Uterus (tissue), 4 donors: ENCODE measurements around the gene LSAMP. TPM values are rescaled to one million over a fixed set of nuclear protein-coding genes. Genes with fewer than 3 reads are reported as not detected.

Experiments used
- DNase-seq, 2 donors: peaks; one replicate each; pipeline ENCODE4 v3.0.0-alpha.2; 2019 to 2020
- H3K27ac ChIP-seq, 2 donors: fragments of 200-600 bp; sonication (generic); 1 replicate in 1 of 2; 2 replicates in 1 of 2; pipeline ENCODE4 v1.5.1; 2016 to 2018
- H3K27me3 ChIP-seq, 2 donors: fragments of 200-600 bp; sonication (generic); one replicate each; pipeline ENCODE4 v1.5.1; 2018 to 2019; ENCODE audit warnings: control low read depth in 1 of 2
- H3K36me3 ChIP-seq, 2 donors: fragments of 200-600 bp; sonication (generic); one replicate each; pipeline ENCODE4 v1.5.1; 2019; ENCODE audit warnings: control low read depth in 1 of 2
- H3K4me1 ChIP-seq, 2 donors: fragments of 200-600 bp; sonication (generic); one replicate each; pipeline ENCODE4 v1.5.1; 2018 to 2019; ENCODE audit warnings: control low read depth in 1 of 2
- H3K4me3 ChIP-seq, 2 donors: fragments of 200-600 bp; sonication (generic); 1 replicate in 1 of 2; 2 replicates in 1 of 2; pipeline ENCODE4 v1.5.1; 2018 to 2019; ENCODE audit warnings: mild to moderate bottlenecking in 1 of 2
- H3K9me3 ChIP-seq, 2 donors: fragments of 200-600 bp; sonication (generic); one replicate each; pipeline ENCODE4 v1.5.1; 2019; ENCODE audit warnings: control low read depth in 1 of 2
- CTCF ChIP-seq, 4 experiments: fragments of 200-600 bp in 2 of 4; fragments of 450-650 bp in 2 of 4; sonication (generic) in 2 of 4; IDR thresholded peaks; one replicate each; pipeline ENCODE4 v1.5.1; 2016 to 2019; ENCODE audit warnings: antibody characterized with exemption in 4 of 4, mild to moderate bottlenecking in 2 of 4, moderate library complexity in 1 of 4
- POLR2A ChIP-seq, 2 donors: fragments of 450-650 bp; IDR thresholded peaks; one replicate each; pipeline ENCODE4 v1.6.1; 2016; ENCODE audit warnings: antibody characterized with exemption in 2 of 2, mild to moderate bottlenecking in 1 of 2, moderate library complexity in 1 of 2
- intact Hi-C: fragments of 100-400 bp; cut with DNase I; formaldehyde crosslinking; loops from one replicate; pipeline ENCODE4 v1.15.1; 2023; ENCODE audit warnings: low total_unique reads
- total RNA-seq, 4 donors: library from RNA; depleted of rRNA in 3 of 4; stranded (reverse); fragments of >200 nt in 3 of 4; gene quantifications; one replicate each; pipeline versions ENCODE4 v1.1.0 to v1.2.4, GENCODE V29; 2014 to 2023
- donor health status: DM: yes; HTN: yes; CAD: no.

Gene LSAMP
- total RNA-seq, 4 donors from 2014 or later = 0.26 to 25.8 (median 1.8) TPM

- intact Hi-C loops = no loop called here
- H3K4me1 ChIP-seq = no peaks in the 10 kb centered on the region
- TF ChIP-seq CTCF (IDR thresholded peaks at IDR 0.05) = no peak
- no peak for TF ChIP-seq POLR2A (IDR thresholded peaks at IDR 0.05)
- no peak overlapping the region for H3K4me3 ChIP-seq
- no peaks in the 10 kb centered on the region for H3K36me3 ChIP-seq
- no peaks in the 10 kb centered on the region for H3K27me3 ChIP-seq
- no peak for DNase-seq
- H3K27ac ChIP-seq = no peak overlapping the region
- no peaks in the 10 kb centered on the region for H3K9me3 ChIP-seq
Observed at GRCh38 chr3:116348216-116348615, 97.1 kb downstream of the LSAMP start.

- intact Hi-C loops = no loop called here
- Histone ChIP-seq H3K27me3 (no peaks in the 10 kb centered on the region), H3K36me3 (no peaks in the 10 kb centered on the region), H3K4me1 (no peaks in the 10 kb centered on the region), H3K27ac (no peak overlapping the region), H3K9me3 (no peaks in the 10 kb centered on the region), H3K4me3 (no peak overlapping the region)
- DNase-seq = no peak
- TF ChIP-seq CTCF (IDR thresholded peaks at IDR 0.05) (no peak), POLR2A (IDR thresholded peaks at IDR 0.05) (no peak)
Observed at GRCh38 chr3:116342499-116342898, 102.8 kb downstream of the LSAMP start.

GRCh38 chr3:116341899-116342298, 103.4 kb downstream of the LSAMP start:
- Histone ChIP-seq H3K27me3 (no peaks in the 10 kb centered on the region), H3K27ac (no peak overlapping the region), H3K9me3 (no peaks in the 10 kb centered on the region), H3K4me3 (no peak overlapping the region), H3K36me3 (no peaks in the 10 kb centered on the region), H3K4me1 (no peaks in the 10 kb centered on the region)
- no peak for DNase-seq
- intact Hi-C loops = no loop called here
- TF ChIP-seq CTCF (IDR thresholded peaks at IDR 0.05) = no peak
- TF ChIP-seq POLR2A (IDR thresholded peaks at IDR 0.05) = no peak

GRCh38 chr3:116341381-116341780, 103.9 kb downstream of the LSAMP start:
- no peaks in the 10 kb centered on the region for H3K9me3 ChIP-seq
- no peak overlapping the region for H3K4me3 ChIP-seq
- no peaks in the 10 kb centered on the region for H3K4me1 ChIP-seq
- DNase-seq = no peak
- intact Hi-C loops = no loop called here
- TF ChIP-seq POLR2A (IDR thresholded peaks at IDR 0.05) (no peak), CTCF (IDR thresholded peaks at IDR 0.05) (no peak)
- H3K36me3 ChIP-seq = no peaks in the 10 kb centered on the region
- H3K27me3 ChIP-seq = no peaks in the 10 kb centered on the region
- no peak overlapping the region for H3K27ac ChIP-seq

- Histone ChIP-seq H3K36me3 (no peaks in the 10 kb centered on the region), H3K27ac (no peak overlapping the region), H3K4me1 (no peaks in the 10 kb centered on the region), H3K9me3 (no peaks in the 10 kb centered on the region), H3K4me3 (no peak overlapping the region), H3K27me3 (no peaks in the 10 kb centered on the region)
- no peak for DNase-seq
- TF ChIP-seq CTCF (IDR thresholded peaks at IDR 0.05) = no peak
- TF ChIP-seq POLR2A (IDR thresholded peaks at IDR 0.05) = no peak
- intact Hi-C loops = no loop called here
Observed at GRCh38 chr3:116340680-116341216, 104.5 kb downstream of the LSAMP start.
